B cell (primary cell): Measurements from ENCODE around the gene TMED5. TPM values are rescaled to one million over a fixed set of nuclear protein-coding genes. Genes with fewer than 3 reads are reported as not detected.
A peak's percentile ranks its signal among the peaks of the same experiment; 100 is the strongest.

Source experiments
- ATAC-seq: fragments of 200-7000 bp; cut with Tn5 transposase; one replicate; pipeline ENCODE4 v1.10.0; 2021; ENCODE audit warnings: low read depth, mild to moderate bottlenecking, moderate number of reproducible peaks, moderate library complexity
- CTCF ChIA-PET: fragments of 350-600 bp; sonication (Branson Sonifier 250); formaldehyde crosslinking; loops from one replicate; lab custom pipeline; 2021; ENCODE audit warnings: antibody characterized with exemption, inconsistent platforms; lab: Charles Lee
- POLR2A ChIA-PET: fragments of 350-600 bp; sonication (Branson Sonifier 250); formaldehyde crosslinking; loops from one replicate; lab custom pipeline; 2021; ENCODE audit warnings: antibody characterized with exemption; lab: Charles Lee
- DNase-seq: peaks from one replicate; pipeline ENCODE4 v3.0.0; 2013
- H2AFZ ChIP-seq: 2 replicates; pipeline ENCODE4 v1.6.1; 2012; ENCODE audit warnings: mild to moderate bottlenecking, low read depth, low read length; ENCODE audit not compliant: insufficient read depth, poor library complexity, severe bottlenecking
- H3K27ac ChIP-seq, 2 donors: 1 replicate in 1 of 2; 2 replicates in 1 of 2; pipeline ENCODE4 v1.5.1; 2012 to 2013; ENCODE audit warnings: low read length in 2 of 2, mild to moderate bottlenecking in 2 of 2, moderate library complexity in 1 of 2
- H3K27me3 ChIP-seq, 4 experiments: fragments of 200-600 bp in 1 of 4; sonication (generic) in 1 of 4; replicated peaks in 1 of 4; 1 replicate in 2 of 4; 2 replicates in 2 of 4; pipeline versions ENCODE4 v1.6.1 to v1.7.0; 2013 to 2016; ENCODE audit warnings: low read length in 3 of 4, mild to moderate bottlenecking in 2 of 4, mixed read lengths in 1 of 4, moderate library complexity in 1 of 4; ENCODE audit not compliant: insufficient read depth in 4 of 4, control insufficient read depth in 3 of 4; ENCODE audit errors: control extremely low read depth in 1 of 4
- H3K36me3 ChIP-seq, 2 experiments: replicated peaks in 1 of 2; 1 replicate in 1 of 2; 2 replicates in 1 of 2; pipeline versions ENCODE4 v1.6.1 to v1.7.1; 2013; ENCODE audit warnings: low read length in 1 of 2; ENCODE audit not compliant: insufficient read depth in 2 of 2, control insufficient read depth in 1 of 2; ENCODE audit errors: control extremely low read depth in 1 of 2, extremely low read depth in 1 of 2
- H3K4me1 ChIP-seq, 2 donors: fragments of 200-600 bp in 1 of 2; sonication (generic) in 1 of 2; 1 replicate in 1 of 2; 2 replicates in 1 of 2; pipeline versions ENCODE4 v1.5.1 to v1.6.1; 2013 to 2017; ENCODE audit warnings: low read length in 2 of 2; ENCODE audit not compliant: control insufficient read depth in 2 of 2, insufficient read depth in 2 of 2
- H3K4me2 ChIP-seq: replicated peaks from 2 replicates; pipeline ENCODE3; 2012; ENCODE audit warnings: mild to moderate bottlenecking, low read depth, low read length; ENCODE audit not compliant: poor library complexity, severe bottlenecking
- H3K4me3 ChIP-seq, 5 experiments: fragments of 200-600 bp in 1 of 5; sonication (generic) in 1 of 5; 1 replicate in 3 of 5; 2 replicates in 2 of 5; pipeline versions ENCODE4 v1.5.1 to v1.7.0; 2011 to 2016; ENCODE audit warnings: low read length in 4 of 5, mild to moderate bottlenecking in 4 of 5, low read depth in 2 of 5, control low read depth in 1 of 5, moderate library complexity in 1 of 5; ENCODE audit not compliant: insufficient read depth in 1 of 5; ENCODE audit errors: control extremely low read depth in 1 of 5, extremely low read depth in 1 of 5
- H3K79me2 ChIP-seq: fragments of 200-600 bp; sonication (generic); one replicate; pipeline ENCODE4 v1.6.0; 2016; ENCODE audit warnings: low read length; ENCODE audit not compliant: control insufficient read depth, insufficient read depth
- H3K9ac ChIP-seq: fragments of 200-600 bp; sonication (generic); 2 replicates; pipeline ENCODE4 v1.6.1; 2017; ENCODE audit warnings: mild to moderate bottlenecking, low read length, moderate library complexity
- H3K9me3 ChIP-seq, 3 donors: one replicate each; pipeline versions ENCODE4 v1.6.1 to v1.7.1; 2013; ENCODE audit warnings: low read length in 2 of 3; ENCODE audit not compliant: control insufficient read depth in 2 of 3, insufficient read depth in 1 of 3; ENCODE audit errors: control extremely low read depth in 1 of 3
- H4K20me1 ChIP-seq: 2 replicates; pipeline ENCODE4 v1.6.0; 2012; ENCODE audit warnings: mild to moderate bottlenecking, low read length; ENCODE audit not compliant: insufficient read depth, control insufficient read depth, poor library complexity, severe bottlenecking
- H3K27ac Mint-ChIP-seq: one replicate; pipeline ENCODE4 v1.8.0; 2021; ENCODE audit warnings: mixed read lengths
- H3K27me3 Mint-ChIP-seq: one replicate; pipeline ENCODE4 v1.8.0; 2021; ENCODE audit warnings: mixed read lengths
- H3K4me1 Mint-ChIP-seq: one replicate; pipeline ENCODE4 v1.8.0; 2021; ENCODE audit warnings: mixed read lengths
- H3K4me3 Mint-ChIP-seq: one replicate; pipeline ENCODE4 v1.8.0; 2021; ENCODE audit warnings: mixed read lengths
- H3K9me3 Mint-ChIP-seq: one replicate; pipeline ENCODE4 v1.8.0; 2022; ENCODE audit warnings: mixed read lengths; ENCODE audit not compliant: insufficient read depth
- EZH2 ChIP-seq: IDR thresholded peaks from 2 replicates; pipeline ENCODE4 v1.6.1; 2012; ENCODE audit warnings: borderline replicate concordance, low read depth, mild to moderate bottlenecking, moderate library complexity, low read length; ENCODE audit not compliant: insufficient read depth, poor library complexity, severe bottlenecking
- WGBS: methylation state at CpG from one replicate; pipeline ENCODE4 v1.1.5; 2013; ENCODE audit warnings: missing lambda C conversion rate; ENCODE audit not compliant: insufficient coverage; 5-methylcytosine and 5-hydroxymethylcytosine counted together
- intact Hi-C: fragments of 100-400 bp; cut with micrococcal nuclease; formaldehyde crosslinking; loops from one replicate; pipeline ENCODE4 v1.10.0; 2022
- polyA plus RNA-seq: library from polyadenylated mRNA; depleted of rRNA; stranded (reverse); fragments of >200 nt; gene quantifications from 2 replicates; pipeline ENCODE4 v1.2.3, GENCODE V29; 2012
- total RNA-seq, 2 donors: library from RNA; stranded (reverse); fragments of 120-200 nt in 1 of 2; gene quantifications; 1 replicate in 1 of 2; 2 replicates in 1 of 2; pipeline versions ENCODE4 v1.2.3 to v1.2.4, GENCODE V29; 2013 to 2022
- TF ChIP-seq, protein P1 (sequence below): fragments of 200-600 bp; IDR thresholded peaks from one replicate; pipeline ENCODE4 v1.8.0; 2022; ENCODE audit warnings: antibody characterized with exemption, mild to moderate bottlenecking

The TMED5 gene
- total and polyA plus RNA-seq, 2 donors (not counting 1 experiment from before 2014, with no cell fraction given) = 23.7 to 46.1 TPM

DNA sequence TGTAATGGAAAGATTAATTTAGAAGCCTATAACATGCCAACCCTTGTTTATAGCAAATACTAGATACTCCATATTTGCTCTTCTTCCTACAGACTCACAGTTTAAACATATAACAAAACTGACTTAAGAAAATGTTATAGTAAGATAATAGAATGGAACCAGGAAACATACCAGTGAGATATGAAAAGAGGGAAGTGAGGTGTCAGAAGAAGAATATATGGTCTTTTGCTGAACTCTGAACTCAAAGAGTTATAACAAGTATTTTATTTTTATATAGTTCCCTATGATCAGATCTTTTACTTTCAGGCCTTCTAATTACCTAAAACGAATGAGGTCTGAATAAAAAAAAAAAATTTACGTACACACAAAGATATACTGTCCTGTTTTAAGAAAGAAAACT, 20.9 kb downstream of the TMED5 start:
- TF ChIP-seq, protein P1, sequence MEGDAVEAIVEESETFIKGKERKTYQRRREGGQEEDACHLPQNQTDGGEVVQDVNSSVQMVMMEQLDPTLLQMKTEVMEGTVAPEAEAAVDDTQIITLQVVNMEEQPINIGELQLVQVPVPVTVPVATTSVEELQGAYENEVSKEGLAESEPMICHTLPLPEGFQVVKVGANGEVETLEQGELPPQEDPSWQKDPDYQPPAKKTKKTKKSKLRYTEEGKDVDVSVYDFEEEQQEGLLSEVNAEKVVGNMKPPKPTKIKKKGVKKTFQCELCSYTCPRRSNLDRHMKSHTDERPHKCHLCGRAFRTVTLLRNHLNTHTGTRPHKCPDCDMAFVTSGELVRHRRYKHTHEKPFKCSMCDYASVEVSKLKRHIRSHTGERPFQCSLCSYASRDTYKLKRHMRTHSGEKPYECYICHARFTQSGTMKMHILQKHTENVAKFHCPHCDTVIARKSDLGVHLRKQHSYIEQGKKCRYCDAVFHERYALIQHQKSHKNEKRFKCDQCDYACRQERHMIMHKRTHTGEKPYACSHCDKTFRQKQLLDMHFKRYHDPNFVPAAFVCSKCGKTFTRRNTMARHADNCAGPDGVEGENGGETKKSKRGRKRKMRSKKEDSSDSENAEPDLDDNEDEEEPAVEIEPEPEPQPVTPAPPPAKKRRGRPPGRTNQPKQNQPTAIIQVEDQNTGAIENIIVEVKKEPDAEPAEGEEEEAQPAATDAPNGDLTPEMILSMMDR = no peak
- no peak for TF ChIP-seq EZH2
- no peaks in the 10 kb centered on the region for H3K9me3 ChIP-seq
- H3K27ac Mint-ChIP-seq = peak overlapping the region; percentile 37
- H3K9ac ChIP-seq = no peak overlapping the region
- ATAC-seq (no peak), DNase-seq (no peak)
- H3K79me2 ChIP-seq = peaks cover 31% of the 10 kb centered on the region
- no peak overlapping the region for H3K27ac ChIP-seq
- H3K4me3 Mint-ChIP-seq = no peak overlapping the region
- no peaks in the 10 kb centered on the region for H3K9me3 Mint-ChIP-seq
- no peak overlapping the region for H2AFZ ChIP-seq
- no peaks in the 10 kb centered on the region for H3K27me3 ChIP-seq
- H3K4me2 ChIP-seq = no peak overlapping the region
- peaks cover 10% of the 10 kb centered on the region for H3K4me1 Mint-ChIP-seq
- no peak overlapping the region for H3K4me3 ChIP-seq
- no peaks in the 10 kb centered on the region for H3K27me3 Mint-ChIP-seq
- CTCF ChIA-PET = no interaction called here
- POLR2A ChIA-PET = no interaction called here
- peaks cover 13 to 46% of the 10 kb centered on the region in 2 experiments for H3K36me3 ChIP-seq
- intact Hi-C loops = no loop called here
- H4K20me1 ChIP-seq = peaks cover 40% of the 10 kb centered on the region
- no peaks in the 10 kb centered on the region for H3K4me1 ChIP-seq
- no CpG with 5 or more reads among the region's 2 CpGs for WGBS

DNA sequence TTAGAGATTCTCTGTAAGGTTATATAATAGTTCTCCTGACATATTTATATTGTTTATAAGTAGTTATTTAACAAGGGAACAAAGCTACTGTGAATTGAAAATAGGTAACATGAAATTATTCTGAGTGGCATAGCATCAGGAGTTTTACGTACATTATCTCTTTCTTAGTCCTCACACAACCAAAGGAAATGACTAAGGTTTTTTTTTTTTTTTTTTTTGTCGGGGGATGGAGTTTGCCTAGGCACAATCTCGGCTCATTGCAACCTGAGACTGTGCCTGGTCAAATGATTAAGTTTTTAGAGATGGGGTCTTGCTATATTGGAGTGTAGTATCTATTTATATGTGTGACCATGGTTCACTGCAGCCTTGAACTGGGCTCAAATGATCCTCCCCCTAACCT, 24.9 kb downstream of the TMED5 start:
- Histone ChIP-seq H3K9me3 (no peaks in the 10 kb centered on the region), H4K20me1 (peaks cover 14% of the 10 kb centered on the region), H3K79me2 (peaks cover 3% of the 10 kb centered on the region), H3K36me3 (peaks cover 18 to 74% of the 10 kb centered on the region in 2 experiments), H3K4me1 (no peaks in the 10 kb centered on the region), H3K27ac (peak overlapping the region in 1 of 2 donors; percentile 52), H3K27me3 (no peaks in the 10 kb centered on the region), H3K4me2 (no peak overlapping the region), H3K9ac (no peak overlapping the region), H3K4me3 (no peak overlapping the region), H2AFZ (no peak overlapping the region)
- DNase-seq = no peak
- TF ChIP-seq, protein P1 = no peak
- no peak for TF ChIP-seq EZH2
- ATAC-seq = no peak
- Mint-ChIP-seq H3K4me3 (no peak overlapping the region), H3K27ac (no peak overlapping the region), H3K4me1 (peaks cover 1% of the 10 kb centered on the region), H3K9me3 (no peaks in the 10 kb centered on the region), H3K27me3 (no peaks in the 10 kb centered on the region)
- POLR2A ChIA-PET = interaction anchor here (0.6 kb wide), 2 partner anchors 8 to 310 kb away, joined by 3 to 4 read pairs; no protein-coding TSS in a partner anchor
- CTCF ChIA-PET = interaction anchor here (1.4 kb wide), 1 partner anchor 149 kb away, joined by 4 read pairs; no protein-coding TSS in a partner anchor
- intact Hi-C loops = no loop called here
- WGBS = no CpG with 5 or more reads among the region's 3 CpGs
